Stimulated activated naive CD8-positive, alpha-beta T cell treated with anti-CD3 and anti-CD28 coated beads, Interleukin-15, Interleukin-2, amounts not matched to agents 100 U/mL and 50 U/mL, for 24 hours (primary cell): ENCODE data around the gene TCEAL5.
"Not testable (repeated sequence)": the region's sequence is repeated elsewhere in the genome, so short reads cannot be mapped to it uniquely, and the experiment has no call there.

Experiments
- ATAC-seq: fragments of 150-1000 bp; cut with Tn5 transposase; one replicate; pipeline ENCODE4 v1.10.0; 2021
- DNase-seq: peaks from one replicate; pipeline ENCODE4 v3.0.0; 2021

TCEAL5 gene

GRCh38 chrX:103276581-103277002, at the start of gene TCEAL5:
Gene TCEAL5 (minus strand): TSS chrX:103276750. CDS start chrX:103274563, 2,187 bp downstream.
- ATAC-seq (no peak), DNase-seq (no peak)

- DNase-seq, result no peak
- no peak for ATAC-seq
Observed at GRCh38 chrX:103311399-103311780, 34.8 kb upstream of the TCEAL5 start.

GRCh38 chrX:103310555-103311398, 34.2 kb upstream of the TCEAL5 start, which contains the start of gene BEX2:
Gene BEX2 (minus strand): TSS chrX:103310990. CDS start chrX:103309976, 1,014 bp downstream.
- peak; percentile 82 for DNase-seq
- ATAC-seq, result peak; percentile 94

GRCh38 chrX:103309860-103310554, 33.5 kb upstream of the TCEAL5 start:
- no peak for ATAC-seq
- no peak for DNase-seq

- DNase-seq, ATAC-seq: not testable (repeated sequence)
Observed at GRCh38 chrX:103305666-103306065, 29.1 kb upstream of the TCEAL5 start.

- ATAC-seq, result peak; percentile 52
Observed at GRCh38 chrX:103304705-103305104, 28.2 kb upstream of the TCEAL5 start.

GRCh38 chrX:103293118-103293517, 16.6 kb upstream of the TCEAL5 start:
- DNase-seq (no peak), ATAC-seq (no peak)

More at GRCh38 chrX:103304705-103305104, 28.2 kb upstream of the TCEAL5 start:
- no peak for DNase-seq

GRCh38 chrX:103279624-103280023, 3.1 kb upstream of the TCEAL5 start:
- DNase-seq (no peak), ATAC-seq (no peak)

GRCh38 chrX:103275947-103276567, 493 bp downstream of the TCEAL5 start:
- no peak for DNase-seq
- ATAC-seq, result no peak

- DNase-seq, result no peak
Observed at GRCh38 chrX:103274284-103274683, 2.3 kb downstream of the TCEAL5 start.

GRCh38 chrX:103258275-103258674, 18.3 kb downstream of the TCEAL5 start:
- DNase-seq, result no peak
- no peak for ATAC-seq

More at GRCh38 chrX:103274284-103274683, 2.3 kb downstream of the TCEAL5 start:
- ATAC-seq, result no peak

GRCh38 chrX:103256651-103257050, 19.9 kb downstream of the TCEAL5 start:
- no peak for ATAC-seq
- no peak for DNase-seq

GRCh38 chrX:103254921-103255493, 21.5 kb downstream of the TCEAL5 start, which contains the start of gene TCEAL8:
Gene TCEAL8 (minus strand): TSS chrX:103255155. CDS start chrX:103253979, 1,176 bp downstream.
- ATAC-seq (peak; percentile 91), DNase-seq (peak; percentile 62)

- ATAC-seq (peak; percentile 58), DNase-seq (peak; percentile 56)
Observed at GRCh38 chrX:103254171-103254824, 22.3 kb downstream of the TCEAL5 start.

- no peak for ATAC-seq
- no peak for DNase-seq
Observed at GRCh38 chrX:103253608-103254007, 22.9 kb downstream of the TCEAL5 start.

GRCh38 chrX:103250977-103251376, 25.6 kb downstream of the TCEAL5 start:
- ATAC-seq (no peak), DNase-seq (no peak)

- no peak for DNase-seq
- no peak for ATAC-seq
Observed at GRCh38 chrX:103249805-103250204, 26.7 kb downstream of the TCEAL5 start.

- DNase-seq, result no peak
- ATAC-seq, result no peak
Observed at GRCh38 chrX:103248553-103248952, 28.0 kb downstream of the TCEAL5 start.

GRCh38 chrX:103240155-103240554, 36.4 kb downstream of the TCEAL5 start:
- DNase-seq, result no peak
- ATAC-seq, result no peak

- DNase-seq (no peak), ATAC-seq (no peak)
Observed at GRCh38 chrX:103236296-103236695, 40.3 kb downstream of the TCEAL5 start.

GRCh38 chrX:103235608-103236007, 40.9 kb downstream of the TCEAL5 start:
- DNase-seq, ATAC-seq: not testable (repeated sequence)

- ATAC-seq, result no peak
- no peak for DNase-seq
Observed at GRCh38 chrX:103234869-103235268, 41.7 kb downstream of the TCEAL5 start.
